Nephron progenitor cell (in vitro differentiated cells): Measurements from ENCODE around the gene HSFX4.
"Not testable (repeated sequence)": the region's sequence is repeated elsewhere in the genome, so short reads cannot be mapped to it uniquely, and the experiment has no call there.

ENCODE experiments used
- DNase-seq: peaks from one replicate; pipeline ENCODE4 v3.0.0; 2021
- H3K27ac Mint-ChIP-seq: 2 replicates; pipeline ENCODE4 v1.8.0; 2021; ENCODE audit warnings: mild to moderate bottlenecking, moderate library complexity, mixed read lengths
- H3K27me3 Mint-ChIP-seq: 2 replicates; pipeline ENCODE4 v1.8.0; 2021; ENCODE audit warnings: mild to moderate bottlenecking, low read depth, mixed read lengths; ENCODE audit not compliant: poor library complexity
- H3K36me3 Mint-ChIP-seq: 2 replicates; pipeline ENCODE4 v1.8.0; 2021; ENCODE audit warnings: low read depth, mixed read lengths
- H3K4me1 Mint-ChIP-seq: 2 replicates; pipeline ENCODE4 v1.8.0; 2021; ENCODE audit warnings: mixed read lengths
- H3K4me3 Mint-ChIP-seq: 2 replicates; pipeline ENCODE4 v1.8.0; 2021; ENCODE audit warnings: mild to moderate bottlenecking, moderate library complexity, mixed read lengths
- H3K9me3 Mint-ChIP-seq: 2 replicates; pipeline ENCODE4 v1.8.0; 2021; ENCODE audit warnings: mild to moderate bottlenecking, moderate library complexity, mixed read lengths
- CTCF ChIP-seq: fragments of 200-600 bp; sonication (generic); IDR thresholded peaks from 2 replicates; pipeline ENCODE4 v1.5.0; 2021; ENCODE audit warnings: antibody characterized with exemption

HSFX4 gene

GRCh38 chrX:149929400-149929799 lies at the start of gene HSFX4:
HSFX4 (plus strand) TSS chrX:149929573; CDS start chrX:149929645, 72 bp downstream.
- H3K36me3 Mint-ChIP-seq, H3K27ac Mint-ChIP-seq, H3K4me1 Mint-ChIP-seq, H3K27me3 Mint-ChIP-seq, H3K9me3 Mint-ChIP-seq, DNase-seq, H3K4me3 Mint-ChIP-seq: not testable (repeated sequence)

- Mint-ChIP-seq H3K4me3 (no peak within 1 kb of the TSS), H3K36me3 (no peaks in the 10 kb centered on the region), H3K27ac (no peak within 1 kb of the TSS), H3K9me3 (peaks cover 49% of the 10 kb centered on the region), H3K27me3 (no peaks in the 10 kb centered on the region), H3K4me1 (no peaks in the 10 kb centered on the region)
- TF ChIP-seq CTCF, result no peak
- peak; percentile 6 for DNase-seq
These were observed 48.2 kb upstream of the HSFX4 start, which contains the start of gene MAGEA8 for GRCh38 chrX:149881081-149881711. MAGEA8 (plus strand) TSS chrX:149881183; CDS start chrX:149884273, 3,090 bp downstream.

- H3K36me3 Mint-ChIP-seq, H3K27ac Mint-ChIP-seq, DNase-seq, H3K4me3 Mint-ChIP-seq, H3K4me1 Mint-ChIP-seq, H3K27me3 Mint-ChIP-seq: not testable (repeated sequence)
- H3K9me3 Mint-ChIP-seq, result peaks cover 47% of the 10 kb centered on the region
These were observed 38.5 kb upstream of the HSFX4 start for GRCh38 chrX:149890828-149891227.

- no peaks in the 10 kb centered on the region for H3K36me3 Mint-ChIP-seq
- no peak overlapping the region for H3K27ac Mint-ChIP-seq
- TF ChIP-seq CTCF, result no peak
- H3K4me3 Mint-ChIP-seq, result no peak overlapping the region
- no peaks in the 10 kb centered on the region for H3K27me3 Mint-ChIP-seq
- DNase-seq, result no peak
- peaks cover 4% of the 10 kb centered on the region for H3K4me1 Mint-ChIP-seq
- peaks cover 50% of the 10 kb centered on the region for H3K9me3 Mint-ChIP-seq
These were observed 30.8 kb upstream of the HSFX4 start for GRCh38 chrX:149898554-149898953.

- H3K27ac Mint-ChIP-seq, result peak overlapping the region; percentile 89
- peaks cover 57% of the 10 kb centered on the region for H3K9me3 Mint-ChIP-seq
These were observed 25.3 kb upstream of the HSFX4 start for GRCh38 chrX:149903889-149904748.

GRCh38 chrX:149908308-149908707 lies 21.1 kb upstream of the HSFX4 start:
- H3K9me3 Mint-ChIP-seq, result peaks cover 58% of the 10 kb centered on the region
- no peaks in the 10 kb centered on the region for H3K27me3 Mint-ChIP-seq
- no peaks in the 10 kb centered on the region for H3K36me3 Mint-ChIP-seq
- no peak overlapping the region for H3K4me3 Mint-ChIP-seq
- H3K4me1 Mint-ChIP-seq, result peaks cover 25% of the 10 kb centered on the region
- H3K27ac Mint-ChIP-seq, result no peak overlapping the region
- TF ChIP-seq CTCF, result no peak
- no peak for DNase-seq

More at GRCh38 chrX:149903889-149904748, 25.3 kb upstream of the HSFX4 start:
- peak overlapping the region; percentile 52 for H3K4me3 Mint-ChIP-seq
- no peak for DNase-seq
- peaks cover 26% of the 10 kb centered on the region for H3K4me1 Mint-ChIP-seq
- H3K36me3 Mint-ChIP-seq, result no peaks in the 10 kb centered on the region
- TF ChIP-seq CTCF, result no peak
- H3K27me3 Mint-ChIP-seq, result no peaks in the 10 kb centered on the region
